GM12892 (cell line): ENCODE results near the gene KDM6A.

Experiments used
- POLR2A ChIP-seq: IDR thresholded peaks from 2 replicates; pipeline ENCODE4 v1.6.1; 2011; ENCODE audit warnings: low read depth, low read length, control low read depth
- POLR2AphosphoS5 ChIP-seq: IDR thresholded peaks from 2 replicates; pipeline ENCODE4 v1.6.1; 2011; ENCODE audit warnings: low read depth, low read length, control low read depth

- TF ChIP-seq POLR2A (no peak), POLR2AphosphoS5 (0 out of 2 replicates have a peak, but pooled peaks have one; percentile 23)
These were observed 25.6 kb downstream of the KDM6A start for GRCh38 chrX:44898411-44899221.
